ENCODE data around the gene AKAP6.

DNA sequence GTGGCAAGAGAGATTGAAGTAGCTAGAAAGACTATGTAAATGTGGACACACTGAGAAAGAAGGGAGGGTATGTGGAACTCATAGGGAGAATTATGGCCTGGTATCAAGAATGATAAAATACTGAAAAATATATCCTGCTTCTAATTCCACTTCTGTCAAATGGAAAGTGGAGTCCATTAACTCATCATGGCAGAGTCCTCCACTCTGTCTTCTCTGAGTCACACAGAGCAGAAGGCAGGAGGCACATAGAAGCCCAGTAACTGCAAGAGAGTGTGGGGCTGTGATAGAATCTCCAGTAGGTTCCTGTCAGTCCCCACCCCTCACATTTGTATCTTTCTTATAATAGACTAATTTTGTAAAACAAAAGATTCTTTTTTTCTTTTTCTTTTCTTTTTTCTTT is 223.7 kb downstream of the AKAP6 start:
- TF ChIP-seq, protein P1, sequence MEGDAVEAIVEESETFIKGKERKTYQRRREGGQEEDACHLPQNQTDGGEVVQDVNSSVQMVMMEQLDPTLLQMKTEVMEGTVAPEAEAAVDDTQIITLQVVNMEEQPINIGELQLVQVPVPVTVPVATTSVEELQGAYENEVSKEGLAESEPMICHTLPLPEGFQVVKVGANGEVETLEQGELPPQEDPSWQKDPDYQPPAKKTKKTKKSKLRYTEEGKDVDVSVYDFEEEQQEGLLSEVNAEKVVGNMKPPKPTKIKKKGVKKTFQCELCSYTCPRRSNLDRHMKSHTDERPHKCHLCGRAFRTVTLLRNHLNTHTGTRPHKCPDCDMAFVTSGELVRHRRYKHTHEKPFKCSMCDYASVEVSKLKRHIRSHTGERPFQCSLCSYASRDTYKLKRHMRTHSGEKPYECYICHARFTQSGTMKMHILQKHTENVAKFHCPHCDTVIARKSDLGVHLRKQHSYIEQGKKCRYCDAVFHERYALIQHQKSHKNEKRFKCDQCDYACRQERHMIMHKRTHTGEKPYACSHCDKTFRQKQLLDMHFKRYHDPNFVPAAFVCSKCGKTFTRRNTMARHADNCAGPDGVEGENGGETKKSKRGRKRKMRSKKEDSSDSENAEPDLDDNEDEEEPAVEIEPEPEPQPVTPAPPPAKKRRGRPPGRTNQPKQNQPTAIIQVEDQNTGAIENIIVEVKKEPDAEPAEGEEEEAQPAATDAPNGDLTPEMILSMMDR (IDR thresholded peaks at IDR 0.05; ENCODE audit: insufficient read depth, low read depth, low read length): no peak
- TF ChIP-seq EZH2 (IDR thresholded peaks at IDR 0.05; ENCODE audit: insufficient read depth, low read length): no peak
